GM18909 (cell line): ENCODE results near the gene SH3BP4.

Experiments used
- ATAC-seq: cut with Tn5 transposase; IDR thresholded peaks from one replicate; pipeline ENCODE4 v1.9.1; 2021; ENCODE audit warnings: mild to moderate bottlenecking; ENCODE audit not compliant: unreplicated experiment, poor library complexity

SH3BP4 gene

DNA sequence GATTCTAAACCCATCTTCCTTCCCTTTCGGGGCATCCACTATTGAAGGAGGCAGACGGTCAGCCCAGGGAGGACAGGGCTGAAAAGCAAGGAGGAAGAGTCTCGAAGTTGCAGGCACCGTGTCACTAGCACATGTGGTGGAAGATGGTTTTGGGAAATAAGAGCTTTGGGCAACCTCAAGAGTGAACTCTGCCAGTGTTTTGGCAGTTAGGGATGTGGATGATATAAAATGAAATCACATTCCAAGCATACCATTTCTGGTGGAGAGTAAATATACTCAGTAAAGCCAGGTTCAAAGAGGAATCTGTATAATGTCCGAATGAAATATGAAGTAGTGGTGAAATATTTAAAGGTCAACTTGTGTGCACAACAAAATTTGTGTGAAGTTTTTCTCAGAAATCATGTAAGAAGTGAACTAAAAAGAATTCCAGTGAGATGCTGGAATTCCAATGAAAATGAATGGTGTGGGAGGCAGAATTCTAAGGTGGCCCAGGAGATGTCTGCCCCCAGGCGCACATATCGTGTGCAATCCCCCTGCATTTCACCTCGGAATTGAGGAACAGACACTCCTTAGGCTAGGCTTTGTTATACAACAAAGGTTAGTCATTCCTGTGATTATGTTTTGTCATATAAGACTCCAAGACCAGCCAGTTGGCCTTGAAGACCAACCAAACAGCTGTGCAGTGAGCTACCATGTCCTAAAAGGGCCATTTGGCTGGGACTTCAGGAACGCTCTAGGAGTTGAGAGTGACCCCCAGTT, 147.1 kb downstream of the SH3BP4 start:
- no peak for ATAC-seq

DNA sequence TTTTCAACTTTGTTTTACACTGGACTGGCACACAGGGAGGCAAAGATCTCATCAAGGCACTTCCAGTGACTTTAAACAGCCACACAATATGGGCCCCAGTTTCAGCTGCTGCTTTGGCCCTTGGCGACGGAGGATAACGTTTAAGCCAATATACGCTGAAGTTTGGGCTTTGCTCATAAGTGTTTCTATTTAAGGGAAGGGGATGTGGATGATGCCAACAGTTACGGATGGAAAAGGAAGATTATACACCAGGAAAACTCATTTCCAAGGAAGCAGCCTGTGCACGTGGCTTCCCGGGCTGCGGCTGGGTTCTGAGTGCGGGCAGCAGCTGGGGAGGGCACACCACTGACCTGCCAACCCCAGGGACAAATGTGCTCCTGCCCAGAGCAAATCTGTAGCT, 151.1 kb downstream of the SH3BP4 start:
- ATAC-seq = no peak
